Measurements from ENCODE around the gene HHATL. TPM values are rescaled to one million over a fixed set of nuclear protein-coding genes. Genes with fewer than 3 reads are reported as not detected.

The HHATL gene
- total and polyA plus RNA-seq, 10 of the 15 experiments (the other 5 are each of a cell fraction or from before 2014, with no cell fraction given): not detected

DNA sequence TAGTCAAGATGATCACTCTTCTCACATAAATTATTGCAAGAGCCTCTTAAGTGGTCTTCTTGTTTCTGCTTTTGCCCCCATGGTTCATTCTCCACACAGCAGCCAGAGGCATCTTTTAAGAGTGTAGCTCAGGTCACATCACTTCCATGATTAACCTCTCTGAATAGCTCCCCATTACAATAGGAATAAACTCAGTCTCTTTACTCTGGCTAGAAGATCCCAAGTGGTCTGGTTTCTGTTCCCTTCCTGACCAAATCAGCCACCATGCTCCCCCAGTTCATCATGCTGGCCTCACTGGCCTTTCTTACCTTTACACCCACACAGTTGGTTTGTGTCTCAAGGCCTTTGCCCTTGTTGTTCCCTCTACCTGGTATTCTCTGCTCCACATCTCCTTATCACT, 8.2 kb downstream of the HHATL start:
- SMC1A ChIA-PET (ENCODE audit: uncharacterized antibody, unreplicated experiment): no interaction called here
- POLR2A ChIA-PET: no interaction called here
- Histone ChIP-seq H3K36me3 (ENCODE audit: control insufficient read depth in 2 of 2, insufficient read depth in 2 of 2, low read length in 1 of 2) (no peaks in the 10 kb centered on the region), H3K27ac (ENCODE audit: control insufficient read depth, insufficient read depth) (no peak overlapping the region), H4K20me1 (ENCODE audit: control insufficient read depth, insufficient read depth) (no peaks in the 10 kb centered on the region), H2AFZ (ENCODE audit: control insufficient read depth, low read depth, low read length) (no peak overlapping the region), H3K4me1 (ENCODE audit: control insufficient read depth, insufficient read depth, low read length) (no peaks in the 10 kb centered on the region), H3K9me3 (replicated peaks; ENCODE audit: control insufficient read depth, insufficient read depth, low read length) (no peaks in the 10 kb centered on the region), H3K4me3 (no peak overlapping the region), H3K9ac (ENCODE audit: control insufficient read depth, insufficient read depth, low read length) (no peak overlapping the region), H3K4me2 (ENCODE audit: control insufficient read depth, insufficient read depth) (no peak overlapping the region), H3K27me3 (replicated peaks in 1 of 2; ENCODE audit: control insufficient read depth in 2 of 2, insufficient read depth in 2 of 2, low read length in 1 of 2) (no peaks in the 10 kb centered on the region), H3K79me2 (ENCODE audit: control insufficient read depth, insufficient read depth, low read length) (no peaks in the 10 kb centered on the region)
- no TSS peak for BruUV-seq (replicated peaks)
- in situ Hi-C loops (cut with MboI): no loop called here
- intact Hi-C loops (cut with micrococcal nuclease; ENCODE audit: unreplicated experiment): no loop called here
- FAIRE-seq (no peak), ATAC-seq (no peak), DNase-seq (ENCODE audit: low read depth, low spot score) (no peak)
- RAD21 ChIA-PET (ENCODE audit: unreplicated experiment): no interaction called here
- CTCF ChIA-PET: no interaction called here
- no peak for TF ChIP-seq SIN3A (IDR thresholded peaks at IDR 0.05; ENCODE audit: low read depth, low read length)
- no peak for TF ChIP-seq RAD51 (IDR thresholded peaks at IDR 0.05)
- no peak for TF ChIP-seq TCF3 (IDR thresholded peaks at IDR 0.05; ENCODE audit: borderline replicate concordance, insufficient read depth, low read depth, low read length)

DNA sequence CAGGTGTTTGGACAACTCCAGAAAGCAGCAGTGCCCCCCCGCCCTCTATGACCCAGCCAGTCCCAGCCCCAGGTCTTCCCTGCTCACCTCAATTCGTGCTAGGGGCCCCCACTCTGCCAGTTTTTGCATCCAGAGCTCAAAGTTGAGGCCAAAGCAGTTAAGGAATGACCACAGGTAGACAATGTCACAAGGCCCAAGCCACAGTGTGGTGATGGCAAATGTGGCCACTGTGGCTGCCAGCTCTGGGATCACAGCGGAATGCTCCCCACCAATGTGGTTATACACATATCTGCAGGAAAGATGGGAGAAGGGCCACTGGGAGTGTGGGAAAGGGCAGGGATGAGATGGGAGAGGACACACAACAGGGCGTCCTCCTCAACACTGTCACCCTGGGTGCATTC, 9.1 kb downstream of the HHATL start:
- ChIA-PET CTCF (no interaction called here), RAD21 (ENCODE audit: unreplicated experiment) (no interaction called here), POLR2A (no interaction called here), SMC1A (ENCODE audit: uncharacterized antibody, unreplicated experiment) (interaction anchor here (0.6 kb wide), 1 partner anchor 308 kb away, joined by 3 read pairs; no protein-coding TSS in a partner anchor)
- no peak for ATAC-seq
- 15% methylated on average over 4 of the region's 4 CpGs for WGBS (ENCODE audit: insufficient coverage, insufficient replicate concordance, low lambda C conversion rate, missing lambda C conversion rate)
- DNase-seq (ENCODE audit: low read depth, low spot score): no peak
- intact Hi-C loops (cut with micrococcal nuclease; ENCODE audit: unreplicated experiment) (no loop called here), in situ Hi-C loops (cut with MboI) (no loop called here)
- no peak overlapping the region for H3K4me2 ChIP-seq (ENCODE audit: control insufficient read depth, insufficient read depth)
- H4K20me1 ChIP-seq (ENCODE audit: control insufficient read depth, insufficient read depth): no peaks in the 10 kb centered on the region
- TF ChIP-seq YBX1 (IDR thresholded peaks at IDR 0.05) (no peak), NFIC (IDR thresholded peaks at IDR 0.05; ENCODE audit: low read depth, low read length) (no peak)
- no peaks in the 10 kb centered on the region for H3K36me3 ChIP-seq (ENCODE audit: control insufficient read depth in 2 of 2, insufficient read depth in 2 of 2, low read length in 1 of 2)
- H3K4me3 ChIP-seq: no peak overlapping the region
- FAIRE-seq: no peak
- H3K9me3 ChIP-seq (replicated peaks; ENCODE audit: control insufficient read depth, insufficient read depth, low read length): no peaks in the 10 kb centered on the region
- H3K27ac ChIP-seq (ENCODE audit: control insufficient read depth, insufficient read depth): no peak overlapping the region
- no peaks in the 10 kb centered on the region for H3K27me3 ChIP-seq (replicated peaks in 1 of 2; ENCODE audit: control insufficient read depth in 2 of 2, insufficient read depth in 2 of 2, low read length in 1 of 2)
- no peaks in the 10 kb centered on the region for H3K4me1 ChIP-seq (ENCODE audit: control insufficient read depth, insufficient read depth, low read length)
- H3K79me2 ChIP-seq (ENCODE audit: control insufficient read depth, insufficient read depth, low read length): no peaks in the 10 kb centered on the region
- H3K9ac ChIP-seq (ENCODE audit: control insufficient read depth, insufficient read depth, low read length): no peak overlapping the region
- H2AFZ ChIP-seq (ENCODE audit: control insufficient read depth, low read depth, low read length): no peak overlapping the region
- no TSS peak for BruUV-seq (replicated peaks)
